Astrocyte (in vitro differentiated cells and primary cell): Measurements from ENCODE around the gene PDE4A.

Experiments
- CTCF ChIP-seq: IDR thresholded peaks from 2 replicates; pipeline ENCODE4 v1.5.1; 2011; ENCODE audit warnings: low read depth, mild to moderate bottlenecking, inconsistent platforms, low read length, moderate library complexity; ENCODE audit not compliant: insufficient read depth
- EZH2 ChIP-seq: IDR thresholded peaks from 2 replicates; pipeline ENCODE4 v1.6.1; 2012; ENCODE audit warnings: mild to moderate bottlenecking, low read length, inconsistent platforms; ENCODE audit not compliant: insufficient read depth

- TF ChIP-seq CTCF (no peak), EZH2 (no peak)
Observed at GRCh38 chr19:10408511-10409283, 11.6 kb upstream of the PDE4A start.
